K562 (cell line): ENCODE measurements around the gene HS3ST3B1. TPM values are rescaled to one million over a fixed set of nuclear protein-coding genes. Genes with fewer than 3 reads are reported as not detected.
A peak's percentile ranks its signal among the peaks of the same experiment; 100 is the strongest.

ENCODE experiments used
- CREB5 ChIP-seq: fragments of 250-450 bp; sonication (Bioruptor Pico); IDR thresholded peaks from 2 replicates; pipeline ENCODE4 v1.5.0; 2020; ENCODE audit warnings: mild to moderate bottlenecking
- DACH1 ChIP-seq: fragments of 450-650 bp; IDR thresholded peaks from 2 replicates; pipeline ENCODE4 v1.6.1; 2018; ENCODE audit not compliant: partially characterized antibody
- HNRNPK ChIP-seq: fragments of 200-400 bp; formaldehyde crosslinking; IDR thresholded peaks from one replicate; pipeline ENCODE4 v1.6.1; 2018; ENCODE audit warnings: mild to moderate bottlenecking, low read depth, low read length; ENCODE audit not compliant: poor library complexity, severe bottlenecking
- IFI16 ChIP-seq: fragments of 250-450 bp; sonication (Bioruptor Pico); IDR thresholded peaks from 2 replicates; pipeline ENCODE4 v2.1.2; 2022; ENCODE audit warnings: mild to moderate bottlenecking, inconsistent platforms
- NFXL1 ChIP-seq: fragments of 450-650 bp; formaldehyde crosslinking; IDR thresholded peaks from 2 replicates; pipeline ENCODE4 v1.4.0; 2021; ENCODE audit warnings: mild to moderate bottlenecking
- PCBP2 ChIP-seq: fragments of 200-400 bp; formaldehyde crosslinking; IDR thresholded peaks from 2 replicates; pipeline ENCODE4 v1.6.1; 2018; ENCODE audit warnings: low read length, low read depth, mild to moderate bottlenecking, moderate library complexity; ENCODE audit not compliant: poor library complexity, severe bottlenecking
- SMAD2 ChIP-seq: fragments of 150-350 bp; IDR thresholded peaks from 2 replicates; pipeline ENCODE4 v1.6.1; 2014; ENCODE audit warnings: low read depth, mild to moderate bottlenecking, low read length
- STAG1 ChIP-seq: sonication (generic); formaldehyde crosslinking; IDR thresholded peaks from 2 replicates; pipeline ENCODE4 v1.5.0; 2020; ENCODE audit warnings: missing genetic modification reagents, borderline replicate concordance
- ZBED1 ChIP-seq: IDR thresholded peaks from 2 replicates; pipeline ENCODE4 v1.6.1; 2014
- ZBTB33 ChIP-seq: sonication (generic); formaldehyde crosslinking; IDR thresholded peaks from 2 replicates; pipeline ENCODE4 v1.8.1; 2023; ENCODE audit warnings: mild to moderate bottlenecking, missing genetic modification reagents
- ZNF134 ChIP-seq: fragments of 250-450 bp; sonication (Bioruptor Pico); conservative IDR thresholded peaks from 2 replicates; pipeline ENCODE4 v1.4.0; 2020
- ZNF695 ChIP-seq: fragments of 450-650 bp; formaldehyde crosslinking; IDR thresholded peaks from 2 replicates; pipeline ENCODE4 v1.4.0; 2020; ENCODE audit warnings: mild to moderate bottlenecking, moderate library complexity
- ZNF699 ChIP-seq: fragments of 250-450 bp; sonication (Bioruptor Pico); IDR thresholded peaks from 2 replicates; pipeline ENCODE4 v1.8.0; 2021; ENCODE audit warnings: mild to moderate bottlenecking, moderate library complexity; ENCODE audit not compliant: insufficient replicate concordance
- ZNF76 ChIP-seq: fragments of 250-450 bp; sonication (Bioruptor Pico); IDR thresholded peaks from 2 replicates; pipeline ENCODE4 v1.4.0; 2020; ENCODE audit warnings: mild to moderate bottlenecking, moderate library complexity, borderline replicate concordance
- polyA plus RNA-seq, 8 experiments: library from polyadenylated mRNA; depleted of rRNA in 4 of 8; stranded (reverse) in 5 of 8; unstranded in 3 of 8; fragments of >200 nt; fragmentation: Nextera tagmentation in 2 of 8; fragmentation: Illumina TruSeq in 1 of 8; extraction: Ambion mirVana in 2 of 8; extraction: Trizol in 1 of 8; gene quantifications; 2 replicates each; pipeline versions ENCODE4 v1.2.1 to v1.2.3, GENCODE V29; 2011 to 2014; ENCODE audit warnings: inconsistent platforms in 1 of 8, missing spikeins in 1 of 8
- total RNA-seq, 7 experiments: library from RNA; depleted of rRNA in 6 of 7; stranded (reverse); fragments of >200 nt in 6 of 7; fragmentation: Illumina TruSeq in 2 of 7; extraction: Trizol in 2 of 7; gene quantifications; 2 replicates each; pipeline versions ENCODE4 v1.2.1 to v1.2.3, GENCODE V29; 2011 to 2021; ENCODE audit warnings: low replicate concordance in 1 of 7
- TF ChIP-seq, protein P1 (sequence below): fragments of 250-450 bp; sonication (Bioruptor Pico); IDR thresholded peaks from 2 replicates; pipeline ENCODE4 v1.4.0; 2020; ENCODE audit warnings: mild to moderate bottlenecking, moderate library complexity
- TF ChIP-seq, protein P2 (sequence below): fragments of 250-450 bp; sonication (Bioruptor Pico); IDR thresholded peaks from 2 replicates; pipeline ENCODE4 v1.8.0; 2022; ENCODE audit warnings: moderate library complexity, mild to moderate bottlenecking, inconsistent platforms
- TF ChIP-seq, protein P3 (sequence below): IDR thresholded peaks from 2 replicates; pipeline ENCODE4 v1.6.1; 2016; ENCODE audit warnings: missing genetic modification characterization, missing compliant biosample characterization

HS3ST3B1 gene
- total and polyA plus RNA-seq, 9 of the 15 experiments (the other 6 are each of a cell fraction or from before 2014, with no cell fraction given), result 1.9 to 12.9 (median 3.7) TPM

- TF ChIP-seq ZBTB33 (CRISPR knock-in tag) (no peak), ZNF134 (CRISPR knock-in tag) (no peak), ZNF695 (CRISPR knock-in tag) (no peak), CREB5 (CRISPR knock-in tag) (no peak), ZNF699 (CRISPR knock-in tag) (no peak), PCBP2 (no peak), STAG1 (no peak), SMAD2 (no peak), ZBED1 (no peak; the same call in 1 of the 2 replicates), NFXL1 (CRISPR knock-in tag) (no peak), ZNF76 (CRISPR knock-in tag) (no peak), DACH1 (peak; percentile 72), HNRNPK (no peak), IFI16 (no peak)
- TF ChIP-seq, protein P1, sequence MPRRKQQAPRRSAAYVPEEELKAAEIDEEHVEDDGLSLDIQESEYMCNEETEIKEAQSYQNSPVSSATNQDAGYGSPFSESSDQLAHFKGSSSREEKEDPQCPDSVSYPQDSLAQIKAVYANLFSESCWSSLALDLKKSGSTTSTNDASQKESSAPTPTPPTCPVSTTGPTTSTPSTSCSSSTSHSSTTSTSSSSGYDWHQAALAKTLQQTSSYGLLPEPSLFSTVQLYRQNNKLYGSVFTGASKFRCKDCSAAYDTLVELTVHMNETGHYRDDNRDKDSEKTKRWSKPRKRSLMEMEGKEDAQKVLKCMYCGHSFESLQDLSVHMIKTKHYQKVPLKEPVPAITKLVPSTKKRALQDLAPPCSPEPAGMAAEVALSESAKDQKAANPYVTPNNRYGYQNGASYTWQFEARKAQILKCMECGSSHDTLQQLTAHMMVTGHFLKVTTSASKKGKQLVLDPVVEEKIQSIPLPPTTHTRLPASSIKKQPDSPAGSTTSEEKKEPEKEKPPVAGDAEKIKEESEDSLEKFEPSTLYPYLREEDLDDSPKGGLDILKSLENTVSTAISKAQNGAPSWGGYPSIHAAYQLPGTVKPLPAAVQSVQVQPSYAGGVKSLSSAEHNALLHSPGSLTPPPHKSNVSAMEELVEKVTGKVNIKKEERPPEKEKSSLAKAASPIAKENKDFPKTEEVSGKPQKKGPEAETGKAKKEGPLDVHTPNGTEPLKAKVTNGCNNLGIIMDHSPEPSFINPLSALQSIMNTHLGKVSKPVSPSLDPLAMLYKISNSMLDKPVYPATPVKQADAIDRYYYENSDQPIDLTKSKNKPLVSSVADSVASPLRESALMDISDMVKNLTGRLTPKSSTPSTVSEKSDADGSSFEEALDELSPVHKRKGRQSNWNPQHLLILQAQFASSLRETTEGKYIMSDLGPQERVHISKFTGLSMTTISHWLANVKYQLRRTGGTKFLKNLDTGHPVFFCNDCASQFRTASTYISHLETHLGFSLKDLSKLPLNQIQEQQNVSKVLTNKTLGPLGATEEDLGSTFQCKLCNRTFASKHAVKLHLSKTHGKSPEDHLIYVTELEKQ (CRISPR knock-in tag), result no peak
- TF ChIP-seq, protein P2, sequence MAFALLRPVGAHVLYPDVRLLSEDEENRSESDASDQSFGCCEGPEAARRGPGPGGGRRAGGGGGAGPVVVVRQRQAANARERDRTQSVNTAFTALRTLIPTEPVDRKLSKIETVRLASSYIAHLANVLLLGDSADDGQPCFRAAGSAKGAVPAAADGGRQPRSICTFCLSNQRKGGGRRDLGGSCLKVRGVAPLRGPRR (CRISPR knock-in tag), result no peak
- TF ChIP-seq, protein P3, sequence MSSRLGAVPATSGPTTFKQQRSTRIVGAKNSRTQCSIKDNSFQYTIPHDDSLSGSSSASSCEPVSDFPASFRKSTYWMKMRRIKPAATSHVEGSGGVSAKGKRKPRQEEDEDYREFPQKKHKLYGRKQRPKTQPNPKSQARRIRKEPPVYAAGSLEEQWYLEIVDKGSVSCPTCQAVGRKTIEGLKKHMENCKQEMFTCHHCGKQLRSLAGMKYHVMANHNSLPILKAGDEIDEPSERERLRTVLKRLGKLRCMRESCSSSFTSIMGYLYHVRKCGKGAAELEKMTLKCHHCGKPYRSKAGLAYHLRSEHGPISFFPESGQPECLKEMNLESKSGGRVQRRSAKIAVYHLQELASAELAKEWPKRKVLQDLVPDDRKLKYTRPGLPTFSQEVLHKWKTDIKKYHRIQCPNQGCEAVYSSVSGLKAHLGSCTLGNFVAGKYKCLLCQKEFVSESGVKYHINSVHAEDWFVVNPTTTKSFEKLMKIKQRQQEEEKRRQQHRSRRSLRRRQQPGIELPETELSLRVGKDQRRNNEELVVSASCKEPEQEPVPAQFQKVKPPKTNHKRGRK, result no peak
Measured at GRCh38 chr17:14308965-14309879, 8.3 kb downstream of the HS3ST3B1 start (continued).
